NCI-H1092 (cell line): ENCODE data around the gene TNFRSF4.

Experiments used
- DNase-seq: peaks from one replicate; lab custom pipeline; 2025; lab: John Stamatoyannopoulos, UW

The TNFRSF4 gene

GRCh38 chr1:1217621-1218523, 3.9 kb upstream of the TNFRSF4 start:
- DNase-seq: no peak

GRCh38 chr1:1216770-1217620, 3.0 kb upstream of the TNFRSF4 start:
- DNase-seq: no peak

- DNase-seq: no peak
Measured at GRCh38 chr1:1215881-1216605, 2.1 kb upstream of the TNFRSF4 start.

- no peak for DNase-seq
Measured at GRCh38 chr1:1215080-1215676, 1.2 kb upstream of the TNFRSF4 start.

- DNase-seq: no peak
Measured at GRCh38 chr1:1212780-1213344, 1.1 kb downstream of the TNFRSF4 start.

GRCh38 chr1:1211541-1212441, 2.2 kb downstream of the TNFRSF4 start:
- DNase-seq: no peak

GRCh38 chr1:1210726-1211540, 3.0 kb downstream of the TNFRSF4 start:
- no peak for DNase-seq

GRCh38 chr1:1208713-1209433, 5.1 kb downstream of the TNFRSF4 start:
- DNase-seq: no peak

- DNase-seq: no peak
Measured at GRCh38 chr1:1207571-1207892, 6.4 kb downstream of the TNFRSF4 start.

- DNase-seq: no peak
Measured at GRCh38 chr1:1206966-1207531, 6.9 kb downstream of the TNFRSF4 start.

GRCh38 chr1:1206376-1206965, 7.5 kb downstream of the TNFRSF4 start, which contains the start of gene TNFRSF18:
Gene TNFRSF18, minus strand, starts transcription at chr1:1206592. Its CDS starts 21 bp downstream, at chr1:1206571.
- DNase-seq: no peak

GRCh38 chr1:1205769-1206375, 8.1 kb downstream of the TNFRSF4 start:
- no peak for DNase-seq

- no peak for DNase-seq
Measured at GRCh38 chr1:1204998-1205768, 8.8 kb downstream of the TNFRSF4 start.

GRCh38 chr1:1204425-1204920, 9.5 kb downstream of the TNFRSF4 start:
- DNase-seq: no peak

- no peak for DNase-seq
Measured at GRCh38 chr1:1203561-1204424, 10.2 kb downstream of the TNFRSF4 start.
